GM21360 (cell line): ENCODE results near the gene NUP93.
"Not testable (repeated sequence)": the region's sequence is repeated elsewhere in the genome, so short reads cannot be mapped to it uniquely, and the experiment has no call there.

ENCODE experiments used
- ATAC-seq: cut with Tn5 transposase; IDR thresholded peaks from one replicate; pipeline ENCODE4 v1.9.1; 2021; ENCODE audit warnings: mild to moderate bottlenecking, moderate library complexity; ENCODE audit not compliant: unreplicated experiment

Gene NUP93

DNA sequence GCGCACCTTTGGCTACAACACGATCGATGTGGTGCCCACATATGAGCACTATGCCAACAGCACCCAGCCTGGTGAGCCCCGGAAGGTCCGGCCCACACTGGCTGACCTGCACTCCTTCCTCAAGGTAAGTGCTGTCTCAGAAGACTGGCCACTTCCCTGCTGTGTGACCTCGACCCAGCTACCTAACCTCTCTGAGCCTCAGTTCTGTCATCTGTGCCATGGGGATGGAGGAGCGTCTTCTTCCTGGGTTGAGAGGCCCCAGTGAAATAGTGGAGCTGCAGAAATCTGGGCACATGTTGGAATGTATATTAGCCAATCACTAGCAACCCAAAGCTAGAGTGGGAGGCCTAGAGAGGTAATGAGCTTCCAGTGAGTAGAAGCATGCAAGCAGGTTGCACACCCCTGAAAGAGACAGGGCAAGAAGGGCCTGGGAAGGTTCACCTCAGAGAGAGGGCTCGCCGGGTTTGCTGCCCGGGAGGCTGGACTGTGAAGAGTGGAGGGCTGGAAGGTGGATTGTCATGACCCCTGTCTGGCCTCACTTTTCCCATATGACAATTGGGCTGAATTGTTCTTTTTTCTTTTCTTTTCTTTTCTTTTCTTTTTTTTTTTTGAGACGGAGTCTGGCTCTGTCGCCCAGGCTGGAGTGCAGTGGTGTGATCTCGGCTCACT lies 135.6 kb downstream of the NUP93 start:
- no peak for ATAC-seq

- no peak for ATAC-seq
Observed at GRCh38 chr16:56866955-56867830, 137.3 kb downstream of the NUP93 start.

GRCh38 chr16:56868175-56868574 lies 138.2 kb downstream of the NUP93 start:
- ATAC-seq = no peak

DNA sequence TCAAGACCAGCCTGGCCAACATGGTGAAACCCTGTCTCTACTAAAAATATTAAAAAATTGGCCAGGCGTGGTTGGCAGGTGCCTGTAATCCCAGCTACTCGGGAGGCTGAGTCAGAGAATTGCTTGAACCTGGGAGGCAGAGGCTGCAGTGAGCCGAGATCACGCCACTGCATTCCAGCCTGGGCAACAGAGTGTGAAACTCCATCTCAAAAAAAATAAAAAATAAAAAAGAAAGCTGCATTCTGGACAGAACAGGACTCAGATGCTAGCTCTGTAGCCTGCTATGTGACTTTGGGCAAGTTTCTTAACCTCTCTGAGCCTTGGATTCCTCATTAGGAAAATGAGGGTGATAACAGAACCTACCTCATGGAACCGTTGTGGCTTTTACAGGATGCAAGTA lies 138.8 kb downstream of the NUP93 start:
- not testable (repeated sequence) for ATAC-seq

DNA sequence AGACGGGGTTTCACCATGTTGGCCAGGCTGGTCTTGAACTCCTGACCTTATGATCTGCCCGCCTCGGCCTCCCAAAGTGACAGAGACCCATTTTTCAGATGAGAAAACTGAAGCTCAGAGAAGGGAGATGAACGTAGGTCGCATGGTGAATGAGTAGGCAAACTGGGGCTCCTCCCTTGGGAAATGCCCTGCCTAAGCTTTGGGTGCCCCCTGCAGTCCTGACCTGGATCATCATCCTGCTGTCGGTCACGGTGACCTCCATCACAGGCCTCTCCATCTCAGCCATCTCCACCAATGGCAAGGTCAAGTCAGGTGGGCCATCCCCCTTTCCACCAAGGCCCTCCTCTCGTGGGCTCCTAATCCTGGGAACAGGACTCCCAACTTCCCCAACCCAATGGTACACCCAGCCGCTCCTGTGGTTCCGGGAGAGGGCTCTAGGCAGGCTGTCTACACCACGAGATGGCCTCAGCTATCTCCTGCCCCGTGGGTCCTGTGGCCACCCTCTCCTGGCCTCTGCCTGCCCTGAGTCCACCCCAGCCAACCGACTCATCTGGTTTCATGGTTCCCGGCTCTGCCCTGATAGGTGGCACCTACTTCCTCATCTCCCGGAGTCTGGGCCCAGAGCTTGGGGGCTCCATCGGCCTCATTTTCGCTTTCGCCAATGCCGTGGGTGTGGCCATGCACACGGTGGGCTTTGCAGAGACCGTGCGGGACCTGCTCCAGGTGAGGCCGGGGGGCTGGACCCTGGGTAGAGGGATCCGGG lies 139.8 kb downstream of the NUP93 start:
- ATAC-seq = no peak

GRCh38 chr16:56870276-56870888 lies 140.5 kb downstream of the NUP93 start:
- no peak for ATAC-seq

DNA sequence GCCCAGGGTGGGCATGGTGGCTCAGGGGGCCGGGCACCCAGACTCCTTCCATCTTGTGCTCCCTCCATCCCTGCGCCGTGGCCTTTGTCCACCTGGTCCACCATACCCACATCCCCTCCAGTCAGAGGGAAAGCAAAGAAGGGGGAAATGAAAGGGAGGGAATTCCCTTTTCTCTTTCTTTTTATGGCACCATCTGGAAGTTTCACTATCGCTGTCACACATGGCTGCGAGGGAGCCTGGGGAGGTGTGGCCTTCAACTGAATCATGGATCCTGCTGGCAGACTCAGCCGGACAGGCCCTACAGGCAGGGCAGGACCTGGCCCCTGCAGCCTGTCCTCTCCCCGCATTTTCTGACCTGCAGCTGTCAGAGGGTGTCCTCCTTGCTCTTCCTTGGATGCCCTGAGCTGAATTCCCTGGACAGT lies 141.3 kb downstream of the NUP93 start:
- no peak for ATAC-seq

GRCh38 chr16:56872863-56873391 lies 143.0 kb downstream of the NUP93 start:
- ATAC-seq = no peak

DNA sequence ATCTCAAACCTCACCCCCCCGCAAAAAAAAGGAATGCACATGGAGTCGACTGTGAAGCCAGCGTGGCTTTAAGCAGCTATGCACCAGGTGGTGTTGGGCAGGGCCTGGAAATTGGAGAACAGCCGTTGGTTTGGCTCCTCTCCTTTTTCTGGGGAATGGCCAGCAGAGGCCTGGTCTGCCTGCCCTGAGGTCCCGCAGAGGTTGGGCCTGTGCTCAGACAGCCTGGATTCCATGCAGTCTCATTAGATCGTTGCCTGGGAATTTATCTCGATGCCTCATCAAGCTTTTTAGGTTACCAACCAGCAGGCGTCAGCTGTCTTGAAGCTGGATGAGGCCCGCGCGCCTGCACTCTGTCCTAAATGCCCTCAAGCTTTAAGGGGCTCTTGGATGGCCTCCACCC lies 144.9 kb downstream of the NUP93 start:
- no peak for ATAC-seq

DNA sequence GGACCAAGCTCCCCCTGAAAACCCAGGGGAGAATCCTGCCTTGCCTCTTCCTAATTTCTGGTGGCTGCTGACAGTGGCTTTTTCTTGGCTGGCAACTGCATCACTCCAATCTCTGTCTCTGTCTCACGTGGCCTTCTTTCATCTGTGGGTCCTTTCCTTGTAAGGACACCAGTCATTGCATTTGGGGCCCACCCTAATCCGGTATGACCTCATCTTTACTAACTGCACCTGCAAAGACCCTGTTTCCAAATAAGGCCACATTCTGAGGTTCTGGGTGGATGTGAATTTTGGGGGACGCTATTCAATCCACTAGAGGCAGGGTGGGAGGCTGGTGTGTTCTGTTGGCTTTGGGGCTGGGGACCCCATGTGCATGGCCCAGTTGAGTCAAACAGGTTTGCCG lies 146.1 kb downstream of the NUP93 start:
- no peak for ATAC-seq

DNA sequence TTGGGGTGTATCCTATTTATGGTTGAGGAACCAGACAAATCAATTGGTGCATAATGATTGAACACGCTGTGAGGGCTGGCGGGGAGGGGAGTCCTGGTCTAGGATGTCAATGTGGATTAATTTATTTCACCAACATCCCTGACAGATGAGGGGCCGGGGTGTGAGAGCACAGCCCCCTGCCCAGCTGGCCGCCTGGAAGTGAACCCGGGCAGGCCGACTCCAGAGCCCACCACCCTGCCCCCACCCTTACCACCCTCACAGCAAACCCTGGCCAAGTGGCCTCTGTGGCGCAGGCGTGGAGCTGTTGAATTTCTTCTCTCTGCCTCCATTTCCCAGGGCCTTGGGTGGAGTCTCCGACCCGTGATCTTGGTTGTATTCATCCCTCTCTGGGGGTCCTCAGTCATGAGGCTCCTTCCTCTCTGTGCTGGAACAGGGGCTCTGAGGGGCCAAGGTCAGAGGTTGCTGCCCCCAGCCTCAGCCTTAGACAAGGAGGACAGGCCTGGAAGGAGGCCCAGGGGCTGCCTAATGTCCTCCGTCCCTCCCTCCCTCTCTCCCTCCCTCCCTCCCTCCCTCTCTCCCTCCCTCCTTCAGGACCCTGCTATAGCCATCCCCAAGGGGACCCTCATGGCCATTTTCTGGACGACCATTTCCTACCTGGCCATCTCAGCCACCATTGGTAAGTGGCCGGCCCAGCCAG lies 147.7 kb downstream of the NUP93 start:
- ATAC-seq = no peak

- ATAC-seq = no peak
Observed at GRCh38 chr16:56878282-56878854, 148.4 kb downstream of the NUP93 start.

GRCh38 chr16:56879276-56879675 lies 149.3 kb downstream of the NUP93 start:
- no peak for ATAC-seq

- no peak for ATAC-seq
Observed at GRCh38 chr16:56880176-56880575, 150.2 kb downstream of the NUP93 start.

GRCh38 chr16:56880685-56881084 lies 150.8 kb downstream of the NUP93 start:
- ATAC-seq = no peak

GRCh38 chr16:56882077-56882800 lies 152.3 kb downstream of the NUP93 start:
- no peak for ATAC-seq

DNA sequence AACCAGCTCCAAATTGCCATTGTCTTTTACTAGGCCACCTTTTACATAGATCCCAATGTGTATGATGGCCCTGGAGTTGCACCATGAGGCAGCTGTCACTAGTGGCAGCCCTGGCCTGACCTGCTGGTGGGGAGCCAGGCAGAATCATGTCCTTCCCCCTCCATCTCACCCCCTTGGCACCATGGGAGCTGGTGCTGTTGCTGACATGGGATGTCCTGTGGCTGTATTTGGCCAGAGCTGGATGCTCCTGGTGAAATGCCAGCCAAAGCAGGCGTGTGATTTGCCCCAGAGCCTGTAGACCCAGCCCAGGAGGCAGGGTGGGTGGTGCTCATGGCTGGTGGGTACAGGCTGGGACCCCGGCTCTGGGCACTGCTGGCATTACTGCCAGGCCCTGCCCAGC lies 153.7 kb downstream of the NUP93 start:
- no peak for ATAC-seq

DNA sequence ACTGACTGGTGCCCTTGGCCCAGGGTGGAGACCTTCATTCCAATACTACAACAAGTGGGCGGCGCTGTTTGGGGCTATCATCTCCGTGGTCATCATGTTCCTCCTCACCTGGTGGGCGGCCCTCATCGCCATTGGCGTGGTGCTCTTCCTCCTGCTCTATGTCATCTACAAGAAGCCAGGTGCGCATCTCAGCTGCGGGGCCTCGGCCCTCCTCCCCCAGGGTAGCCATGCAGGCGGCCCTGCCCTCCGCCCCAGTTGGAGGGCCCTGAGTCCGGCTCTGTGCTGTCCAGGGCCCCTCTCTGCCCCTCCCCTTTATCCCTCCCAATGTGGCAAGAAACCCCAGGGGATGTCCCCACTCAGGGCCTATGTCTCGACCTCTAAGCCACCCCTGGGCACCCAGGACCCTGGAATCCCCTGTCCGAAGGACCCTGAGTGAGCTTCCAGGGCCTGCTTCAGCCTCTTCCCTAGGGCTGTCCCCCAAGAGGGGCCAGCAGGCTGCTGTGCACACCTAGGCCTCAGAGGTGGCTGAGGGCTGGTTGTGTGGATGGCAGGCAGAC lies 154.2 kb downstream of the NUP93 start:
- no peak for ATAC-seq

DNA sequence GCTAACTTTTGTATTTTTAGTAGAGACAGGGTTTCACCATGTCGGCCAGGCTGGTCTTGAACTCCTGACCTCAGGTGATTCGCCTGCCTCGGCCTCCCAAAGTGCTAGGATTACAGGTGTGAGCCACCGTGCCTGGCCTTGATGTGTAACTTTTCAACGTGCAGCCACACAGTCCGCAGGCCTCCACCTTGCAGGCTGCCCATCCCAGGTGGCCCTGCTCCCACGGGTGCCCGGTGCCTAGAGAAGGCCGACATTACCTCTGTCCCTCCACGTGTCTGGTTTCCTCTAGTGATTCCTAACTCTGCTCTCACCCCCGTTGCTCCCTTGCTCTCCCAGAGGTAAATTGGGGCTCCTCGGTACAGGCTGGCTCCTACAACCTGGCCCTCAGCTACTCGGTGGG lies 155.0 kb downstream of the NUP93 start:
- ATAC-seq = not testable (repeated sequence)
